ELF-1 (cell line): ENCODE measurements around the gene LRRC32.

Source experiments
- DNase-seq: peaks from one replicate; pipeline ENCODE4 v3.0.0-alpha.2; 2016; ENCODE audit warnings: low read depth, low spot score

Gene LRRC32

GRCh38 chr11:76682106-76682505 lies 11.6 kb upstream of the LRRC32 start:
- no peak for DNase-seq

- peak; percentile 88 for DNase-seq
These were observed 10.2 kb upstream of the LRRC32 start for GRCh38 chr11:76680518-76681425.

GRCh38 chr11:76678321-76678720 lies 7.8 kb upstream of the LRRC32 start:
- DNase-seq = no peak

GRCh38 chr11:76677458-76677765 lies 6.9 kb upstream of the LRRC32 start:
- peak; percentile 74 for DNase-seq

- no peak for DNase-seq
These were observed 6.3 kb upstream of the LRRC32 start for GRCh38 chr11:76676636-76677457.

GRCh38 chr11:76674517-76675400 lies 4.2 kb upstream of the LRRC32 start:
- no peak for DNase-seq

- no peak for DNase-seq
These were observed 2.9 kb upstream of the LRRC32 start for GRCh38 chr11:76673176-76674142.

- no peak for DNase-seq
These were observed 2.1 kb upstream of the LRRC32 start for GRCh38 chr11:76672431-76673175.

- no peak for DNase-seq
These were observed 1.2 kb upstream of the LRRC32 start for GRCh38 chr11:76671626-76672309.

- DNase-seq = no peak
These were observed 668 bp upstream of the LRRC32 start for GRCh38 chr11:76671237-76671592.

GRCh38 chr11:76669901-76670484 lies 554 bp downstream of the LRRC32 start:
- DNase-seq = peak; percentile 49

- DNase-seq = no peak
These were observed 2.0 kb downstream of the LRRC32 start for GRCh38 chr11:76668362-76669155.

GRCh38 chr11:76667856-76668255 lies 2.7 kb downstream of the LRRC32 start:
- DNase-seq = no peak

- no peak for DNase-seq
These were observed 3.2 kb downstream of the LRRC32 start for GRCh38 chr11:76667271-76667818.

GRCh38 chr11:76666830-76667229 lies 3.7 kb downstream of the LRRC32 start:
- DNase-seq = no peak

GRCh38 chr11:76666408-76666807 lies 4.1 kb downstream of the LRRC32 start:
- DNase-seq = peak; percentile 45

GRCh38 chr11:76665921-76666351 lies 4.6 kb downstream of the LRRC32 start:
- no peak for DNase-seq

GRCh38 chr11:76665172-76665571 lies 5.4 kb downstream of the LRRC32 start:
- no peak for DNase-seq
